Medulla oblongata (tissue), 1 donor: ENCODE data around the gene KLHL36.
A peak's percentile ranks its signal among the peaks of the same experiment; 100 is the strongest.
"Not testable (repeated sequence)": the region's sequence is repeated elsewhere in the genome, so short reads cannot be mapped to it uniquely, and the experiment has no call there.

Source experiments
- DNase-seq: peaks from one replicate; pipeline ENCODE4 v3.0.0-alpha.2; 2015; ENCODE audit errors: extremely low spot score

Gene KLHL36

GRCh38 chr16:84693869-84694268 is 45.6 kb downstream of the KLHL36 start:
- not testable (repeated sequence) for DNase-seq

GRCh38 chr16:84694980-84695379 is 46.7 kb downstream of the KLHL36 start:
- DNase-seq, result no peak

GRCh38 chr16:84699147-84699711 is 50.9 kb downstream of the KLHL36 start:
- no peak for DNase-seq

GRCh38 chr16:84699712-84700445 is 51.6 kb downstream of the KLHL36 start, which contains the start of gene USP10:
USP10 (plus strand) TSS chr16:84700000; CDS start chr16:84700091, 91 bp downstream.
- DNase-seq, result peak; percentile 83

- peak; percentile 59 for DNase-seq
Observed at GRCh38 chr16:84700446-84701300, 52.4 kb downstream of the KLHL36 start.

GRCh38 chr16:84703681-84704080 is 55.4 kb downstream of the KLHL36 start:
- DNase-seq, result no peak

- peak; percentile 15 for DNase-seq
Observed at GRCh38 chr16:84704253-84704652, 55.9 kb downstream of the KLHL36 start.

- DNase-seq, result no peak
Observed at GRCh38 chr16:84706856-84707255, 58.5 kb downstream of the KLHL36 start.

GRCh38 chr16:84709609-84710008 is 61.3 kb downstream of the KLHL36 start:
- DNase-seq, result no peak

- DNase-seq, result no peak
Observed at GRCh38 chr16:84710686-84711085, 62.4 kb downstream of the KLHL36 start.
